Fibroblast of mammary gland (primary cell): ENCODE results near the gene TPRG1L.

Experiments used
- DNase-seq: peaks from one replicate; pipeline ENCODE4 v3.0.0-alpha.2; 2010; ENCODE audit warnings: low read depth
- H3K4me3 ChIP-seq: 2 replicates; pipeline ENCODE4 v1.5.1; 2011; ENCODE audit warnings: low read depth, mild to moderate bottlenecking, low read length, moderate library complexity; ENCODE audit not compliant: control insufficient read depth
- CTCF ChIP-seq: conservative IDR thresholded peaks from 2 replicates; pipeline ENCODE4 v1.5.1; 2011; ENCODE audit warnings: low read depth, low read length, inconsistent platforms; ENCODE audit not compliant: control insufficient read depth, insufficient read depth

The TPRG1L gene

GRCh38 chr1:3651026-3651929 is 26.5 kb downstream of the TPRG1L start:
- no peak overlapping the region for H3K4me3 ChIP-seq
- DNase-seq: no peak
- no peak for TF ChIP-seq CTCF

GRCh38 chr1:3651930-3652547 is 27.2 kb downstream of the TPRG1L start, which contains the start of gene TP73:
TP73 (plus strand) TSS chr1:3652516; CDS start chr1:3682366, 29,850 bp downstream.
- no peak within 1 kb of the TSS for H3K4me3 ChIP-seq
- DNase-seq: no peak
- TF ChIP-seq CTCF: no peak

DNA sequence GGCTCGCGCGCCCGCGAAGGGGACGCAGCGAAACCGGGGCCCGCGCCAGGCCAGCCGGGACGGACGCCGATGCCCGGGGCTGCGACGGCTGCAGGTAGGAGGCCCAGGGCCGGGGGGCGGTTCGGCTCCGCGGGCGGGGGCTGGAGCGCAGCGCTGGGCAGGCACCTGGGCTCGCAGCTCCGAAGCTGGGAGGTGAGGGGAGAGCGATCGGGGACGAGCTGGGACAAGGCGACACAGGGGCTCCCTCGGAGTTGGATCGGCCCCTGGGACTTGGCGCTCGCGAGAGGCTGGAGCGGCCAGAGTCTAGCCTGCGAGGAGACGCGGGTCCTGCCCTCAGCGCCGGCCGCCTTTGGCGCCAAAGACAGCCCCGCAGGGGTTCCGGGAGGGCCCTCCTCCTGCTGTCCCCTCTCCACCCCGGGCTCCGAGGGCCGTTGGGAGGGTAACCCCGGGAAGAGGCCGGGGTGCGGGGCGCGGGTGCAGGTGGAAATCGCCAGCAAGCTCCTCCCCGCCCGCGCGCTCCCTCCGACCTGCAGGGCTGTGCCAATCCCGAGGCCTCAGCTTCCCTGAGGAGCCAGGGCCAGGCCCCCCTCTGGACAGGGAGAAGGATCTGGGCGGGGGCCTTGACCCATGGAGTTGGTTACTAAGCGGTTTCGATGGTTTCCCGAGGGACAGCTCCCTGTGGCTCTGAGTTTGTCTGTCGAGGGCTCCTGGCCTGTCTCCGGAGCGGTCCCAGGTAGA is 27.9 kb downstream of the TPRG1L start:
- TF ChIP-seq CTCF: no peak
- no peak overlapping the region for H3K4me3 ChIP-seq
- no peak for DNase-seq

DNA sequence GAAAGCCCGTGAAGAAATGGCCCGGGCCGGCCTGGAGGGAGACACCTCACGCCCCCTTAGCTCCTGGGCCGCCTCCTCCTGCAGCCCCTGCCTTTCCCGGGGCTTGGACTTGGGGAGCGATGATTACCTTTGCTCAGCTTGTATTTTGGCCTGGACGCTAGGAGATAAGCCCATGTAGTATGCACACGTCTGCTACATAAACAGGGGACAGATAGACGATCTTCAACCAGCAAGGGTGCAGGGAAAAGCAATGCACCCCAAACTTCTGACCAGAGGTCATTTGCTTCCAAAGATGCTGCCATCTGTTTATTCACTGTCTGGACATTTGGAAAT is 28.4 kb downstream of the TPRG1L start:
- no peak overlapping the region for H3K4me3 ChIP-seq
- TF ChIP-seq CTCF: no peak

DNA sequence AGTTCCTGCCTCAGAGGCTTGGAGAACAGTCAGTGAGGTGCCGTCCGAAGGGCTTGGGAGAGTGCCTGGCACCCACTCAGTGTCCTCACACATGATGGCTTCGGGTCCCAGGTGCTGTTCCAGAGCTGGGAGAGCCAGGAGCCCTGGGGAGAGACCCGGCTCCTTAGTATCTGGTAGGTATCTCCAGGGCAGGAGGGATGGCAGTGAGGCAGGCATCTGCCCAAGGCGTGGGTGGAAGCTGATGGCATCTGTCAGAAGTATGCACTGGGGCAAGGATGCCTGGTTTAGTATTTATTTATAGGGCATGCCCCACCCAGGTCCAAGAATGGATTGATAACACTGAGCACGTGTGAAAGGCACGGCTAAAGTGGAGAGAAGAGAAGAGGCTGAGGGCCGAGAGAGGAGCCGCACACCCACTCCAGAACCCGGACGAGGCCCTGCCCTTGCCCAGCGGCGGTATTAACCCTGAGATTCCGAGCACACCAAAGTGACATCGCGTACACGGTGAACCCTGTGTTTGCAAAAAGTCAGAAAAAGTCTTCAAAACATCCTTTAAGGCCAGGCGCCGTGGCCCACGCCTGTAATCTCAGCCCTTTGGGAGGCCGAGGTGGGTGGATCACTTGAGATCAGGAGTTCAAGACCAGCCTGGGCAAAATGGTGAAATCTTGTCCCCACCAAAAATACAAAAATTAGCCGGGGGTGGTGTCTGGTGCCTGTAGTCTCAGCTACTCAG is 29.9 kb downstream of the TPRG1L start:
- no peak overlapping the region for H3K4me3 ChIP-seq
- DNase-seq: no peak
- no peak for TF ChIP-seq CTCF

More for the DNA sequence above, 28.4 kb downstream of the TPRG1L start:
- no peak for DNase-seq

- no peak for DNase-seq
- no peak for TF ChIP-seq CTCF
Observed at GRCh38 chr1:3656450-3657095, 31.8 kb downstream of the TPRG1L start.

More at GRCh38 chr1:3656450-3657095, 31.8 kb downstream of the TPRG1L start:
- H3K4me3 ChIP-seq: no peak overlapping the region
